Prostate gland (tissue), 2 donors: ENCODE data around the gene CACNA1D. TPM values are rescaled to one million over a fixed set of nuclear protein-coding genes. Genes with fewer than 3 reads are reported as not detected.
A peak's percentile ranks its signal among the peaks of the same experiment; 100 is the strongest.

ENCODE experiments used
- DNase-seq: peaks from one replicate; pipeline ENCODE4 v3.0.0-alpha.2; 2019; ENCODE audit warnings: low spot score
- H3K27ac ChIP-seq, 2 donors: fragments of 200-600 bp; sonication (generic); 2 replicates each; pipeline ENCODE4 v1.5.1; 2017 to 2019
- H3K27me3 ChIP-seq: fragments of 200-600 bp; sonication (generic); replicated peaks from 2 replicates; pipeline ENCODE4 v1.5.1; 2019; ENCODE audit not compliant: insufficient read depth
- H3K36me3 ChIP-seq, 2 donors: fragments of 200-600 bp; sonication (generic); 1 replicate in 1 of 2; 2 replicates in 1 of 2; pipeline versions ENCODE4 v1.5.1 to v1.8.1; 2017 to 2019
- H3K4me1 ChIP-seq: fragments of 200-600 bp; sonication (generic); replicated peaks from 2 replicates; pipeline ENCODE4 v1.5.1; 2019
- H3K4me3 ChIP-seq, 2 donors: fragments of 200-600 bp; sonication (generic); 2 replicates each; pipeline ENCODE4 v1.5.1; 2017 to 2019
- H3K9me3 ChIP-seq: fragments of 200-600 bp; sonication (generic); 2 replicates; pipeline ENCODE4 v1.5.1; 2017
- CTCF ChIP-seq, 4 experiments: fragments of 200-600 bp in 2 of 4; fragments of 450-650 bp in 2 of 4; sonication (generic) in 2 of 4; IDR thresholded peaks; 1 replicate in 3 of 4; 2 replicates in 1 of 4; pipeline ENCODE4 v1.5.1; 2016 to 2019; ENCODE audit warnings: antibody characterized with exemption in 4 of 4, mild to moderate bottlenecking in 2 of 4, moderate library complexity in 2 of 4
- POLR2A ChIP-seq: fragments of 450-650 bp; IDR thresholded peaks from one replicate; pipeline ENCODE4 v1.6.1; 2016; ENCODE audit warnings: antibody characterized with exemption, mild to moderate bottlenecking
- POLR2AphosphoS5 ChIP-seq: sonication (generic); formaldehyde crosslinking; IDR thresholded peaks from one replicate; pipeline ENCODE4 v1.6.1; 2017; ENCODE audit warnings: antibody characterized with exemption
- WGBS: methylation state at CpG from one replicate; pipeline ENCODE4 v1.1.5; 2018; 5-methylcytosine and 5-hydroxymethylcytosine counted together
- intact Hi-C: fragments of 100-400 bp; cut with DNase I; formaldehyde crosslinking; loops from one replicate; pipeline ENCODE4 v1.14.2; 2022
- total RNA-seq, 2 donors: library from RNA; depleted of rRNA; stranded (reverse); fragments of >200 nt; gene quantifications; one replicate each; pipeline ENCODE4 v1.1.0, GENCODE V29; 2016

The CACNA1D gene
- total RNA-seq, 2 donors from 2014 or later, result 15.5 to 45.1 TPM

- DNase-seq, result peak; percentile 55
- Histone ChIP-seq H3K36me3 (no peaks in the 10 kb centered on the region), H3K27ac (peak overlapping the region; percentile 20 to 57), H3K27me3 (no peaks in the 10 kb centered on the region), H3K4me3 (no peak overlapping the region), H3K9me3 (no peaks in the 10 kb centered on the region), H3K4me1 (peaks cover 10% of the 10 kb centered on the region)
- intact Hi-C loops, result no loop called here
- WGBS, result 8% methylated on average over 3 of the region's 3 CpGs
- TF ChIP-seq POLR2A (no peak), POLR2AphosphoS5 (peak; percentile 92), CTCF (IDR thresholded peaks at IDR 0.05) (peak in 1 of 4 experiments; percentile 9)
These were observed 8.6 kb upstream of the CACNA1D start for GRCh38 chr3:53485675-53486403.

DNA sequence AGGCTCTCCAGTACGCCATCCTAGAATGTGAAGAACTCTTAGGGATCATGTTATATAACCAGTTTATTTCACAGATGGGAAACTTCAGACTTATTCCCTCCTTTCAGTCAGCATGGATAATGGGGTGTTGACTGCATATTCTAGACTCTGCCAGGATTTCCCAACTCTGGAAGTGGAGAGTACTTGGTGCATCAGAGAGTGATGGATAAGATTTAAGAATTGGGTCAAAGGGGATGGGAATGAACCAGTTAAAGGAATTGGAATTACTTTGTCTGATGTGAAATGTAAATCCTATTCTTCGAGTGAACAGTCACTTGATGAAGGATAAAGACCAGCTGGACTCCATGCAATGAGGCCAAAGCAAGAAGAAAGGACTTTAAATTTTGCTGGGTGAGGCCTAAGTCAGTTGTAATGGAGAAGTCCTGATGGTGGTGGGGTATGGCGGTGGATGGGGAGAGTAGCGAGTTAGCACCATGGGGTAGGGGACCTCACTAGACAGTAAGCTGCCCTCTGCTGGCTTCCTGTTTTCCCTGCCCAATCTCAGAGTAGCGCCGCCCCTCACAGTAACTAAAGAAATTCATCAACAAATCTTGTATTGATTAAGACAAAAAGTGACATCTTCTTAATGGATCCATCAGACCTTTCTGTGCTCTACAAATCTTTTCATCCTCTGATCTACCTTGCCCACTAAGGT, 7.3 kb upstream of the CACNA1D start:
- peaks cover 10% of the 10 kb centered on the region for H3K4me1 ChIP-seq
- no peaks in the 10 kb centered on the region for H3K36me3 ChIP-seq
- no peak for TF ChIP-seq POLR2AphosphoS5
- no peak for TF ChIP-seq POLR2A
- no peak for TF ChIP-seq CTCF (IDR thresholded peaks at IDR 0.05)
- H3K9me3 ChIP-seq, result no peaks in the 10 kb centered on the region
- no peak overlapping the region for H3K4me3 ChIP-seq
- no peak overlapping the region for H3K27ac ChIP-seq
- DNase-seq, result no peak
- WGBS, result 93% methylated on average over 6 of the region's 6 CpGs
- intact Hi-C loops, result no loop called here
- H3K27me3 ChIP-seq, result no peaks in the 10 kb centered on the region

DNA sequence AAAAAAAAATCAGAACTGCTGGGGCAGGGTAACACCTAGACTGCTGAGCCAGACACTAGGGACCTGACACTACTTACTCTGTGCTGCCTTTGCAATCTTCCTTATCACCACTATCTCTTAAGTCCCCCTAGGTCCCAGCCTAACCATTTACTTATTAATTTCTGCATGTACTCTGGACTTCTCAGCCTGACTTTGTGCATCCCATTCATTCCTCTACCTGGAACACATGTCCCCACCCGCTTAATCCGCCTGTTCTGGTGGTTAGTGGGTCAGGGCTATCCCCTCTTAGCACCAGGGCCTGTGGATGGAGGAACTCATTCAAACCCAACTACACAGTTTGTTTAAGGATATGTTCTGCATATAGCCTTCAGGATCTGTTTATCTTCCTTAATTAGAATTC, 5.0 kb upstream of the CACNA1D start:
- Histone ChIP-seq H3K4me3 (no peak overlapping the region), H3K27ac (no peak overlapping the region), H3K9me3 (no peaks in the 10 kb centered on the region), H3K36me3 (no peaks in the 10 kb centered on the region), H3K27me3 (no peaks in the 10 kb centered on the region), H3K4me1 (peaks cover 10% of the 10 kb centered on the region)
- intact Hi-C loops, result no loop called here
- no peak for TF ChIP-seq POLR2AphosphoS5
- no peak for TF ChIP-seq CTCF (IDR thresholded peaks at IDR 0.05)
- no peak for TF ChIP-seq POLR2A
- DNase-seq, result no peak
- 98% methylated on average over 2 of the region's 2 CpGs for WGBS

DNA sequence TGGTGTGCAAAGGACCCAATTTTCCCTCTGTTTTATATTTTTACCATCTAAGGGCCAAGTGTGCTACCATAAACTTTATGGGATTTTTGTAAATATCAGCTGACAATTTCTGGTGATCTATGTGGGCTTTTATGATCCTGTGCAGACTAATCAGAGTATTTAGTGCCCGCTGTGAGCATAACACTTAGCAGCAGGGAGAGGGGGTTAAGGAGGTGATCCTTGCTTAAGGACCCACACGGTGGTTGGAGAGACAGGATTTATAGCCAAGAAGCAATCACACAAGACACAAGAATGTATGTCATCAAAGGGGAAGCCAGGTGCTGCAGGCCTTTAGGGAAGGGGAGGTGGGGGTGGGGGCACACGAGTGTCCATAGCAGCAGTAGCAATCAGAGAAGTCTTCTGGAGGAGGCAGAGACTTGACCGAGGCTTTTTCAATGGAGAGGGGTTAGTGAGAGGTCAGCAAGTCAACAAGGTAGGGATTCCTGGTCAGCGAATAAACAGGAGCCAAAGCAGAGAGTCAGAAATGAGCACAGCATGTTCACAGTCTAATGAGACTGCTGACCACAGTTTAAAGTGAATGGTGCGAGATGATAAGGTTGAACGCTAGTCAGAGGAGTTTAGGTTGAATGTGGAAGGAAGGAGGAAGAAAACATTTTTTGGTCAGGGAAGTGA, 4.5 kb upstream of the CACNA1D start:
- TF ChIP-seq POLR2AphosphoS5 (no peak), POLR2A (no peak), CTCF (IDR thresholded peaks at IDR 0.05) (no peak)
- intact Hi-C loops, result no loop called here
- Histone ChIP-seq H3K27me3 (no peaks in the 10 kb centered on the region), H3K27ac (no peak overlapping the region), H3K36me3 (no peaks in the 10 kb centered on the region), H3K4me3 (no peak overlapping the region), H3K9me3 (no peaks in the 10 kb centered on the region), H3K4me1 (peaks cover 10% of the 10 kb centered on the region)
- WGBS, result 48% methylated on average over 7 of the region's 7 CpGs
- no peak for DNase-seq
